Body of pancreas (tissue), 4 donors: Measurements from ENCODE around the gene CNTNAP2. TPM values are rescaled to one million over a fixed set of nuclear protein-coding genes. Genes with fewer than 3 reads are reported as not detected.

Experiments
- ATAC-seq: fragments of 150-250 bp; one replicate; pipeline ENCODE4 v1.9.1; 2016
- DNase-seq, 4 donors: peaks; one replicate each; pipeline ENCODE4 v3.0.0-alpha.2; 2019
- H3K27ac ChIP-seq, 4 donors: fragments of 200-600 bp; sonication (generic); 1 replicate in 3 of 4; 2 replicates in 1 of 4; pipeline versions ENCODE4 v1.5.1 to v1.6.1; 2016 to 2019; ENCODE audit warnings: mild to moderate bottlenecking in 1 of 4, mixed read lengths in 1 of 4, moderate library complexity in 1 of 4
- H3K27me3 ChIP-seq, 2 donors: fragments of 200-600 bp; sonication (generic); one replicate each; pipeline ENCODE4 v1.6.0; 2016; ENCODE audit warnings: mild to moderate bottlenecking in 1 of 2
- H3K36me3 ChIP-seq, 2 donors: fragments of 200-600 bp; sonication (generic); replicated peaks in 1 of 2; 2 replicates each; pipeline ENCODE4 v1.5.1; 2016; ENCODE audit warnings: low read depth in 2 of 2; ENCODE audit not compliant: insufficient read depth in 1 of 2
- H3K4me1 ChIP-seq: fragments of 200-600 bp; sonication (generic); one replicate; pipeline ENCODE4 v1.6.0; 2016
- H3K4me3 ChIP-seq, 2 donors: fragments of 200-600 bp; sonication (generic); 1 replicate in 1 of 2; 2 replicates in 1 of 2; pipeline ENCODE4 v1.5.1; 2016 to 2019
- H3K9me3 ChIP-seq, 3 donors: fragments of 200-600 bp; sonication (generic); 1 replicate in 2 of 3; 2 replicates in 1 of 3; pipeline ENCODE4 v1.5.1; 2016
- POLR2A ChIP-seq, 3 donors: fragments of 450-650 bp; IDR thresholded peaks; one replicate each; pipeline ENCODE4 v1.6.1; 2016; ENCODE audit warnings: antibody characterized with exemption in 3 of 3, mild to moderate bottlenecking in 2 of 3
- WGBS, 2 donors: methylation state at CpG; one replicate each; pipeline ENCODE4 v1.1.5; 2017; 5-methylcytosine and 5-hydroxymethylcytosine counted together
- intact Hi-C: fragments of 100-400 bp; cut with DNase I; formaldehyde crosslinking; loops from one replicate; pipeline ENCODE4 v1.15.1; 2023
- total RNA-seq, 2 donors: library from RNA; depleted of rRNA; stranded (reverse); fragments of >200 nt; gene quantifications; one replicate each; pipeline ENCODE4 v1.1.0, GENCODE V29; 2016
- TF ChIP-seq, protein P1 (sequence below), 7 experiments: fragments of 450-650 bp in 4 of 7; fragments of 200-600 bp in 3 of 7; sonication (generic) in 3 of 7; IDR thresholded peaks; one replicate each; pipeline ENCODE4 v1.5.1; 2016 to 2019; ENCODE audit warnings: antibody characterized with exemption in 7 of 7

CNTNAP2 gene
- total RNA-seq, 2 donors from 2014 or later, result 1.0 TPM; not detected in 1

DNA sequence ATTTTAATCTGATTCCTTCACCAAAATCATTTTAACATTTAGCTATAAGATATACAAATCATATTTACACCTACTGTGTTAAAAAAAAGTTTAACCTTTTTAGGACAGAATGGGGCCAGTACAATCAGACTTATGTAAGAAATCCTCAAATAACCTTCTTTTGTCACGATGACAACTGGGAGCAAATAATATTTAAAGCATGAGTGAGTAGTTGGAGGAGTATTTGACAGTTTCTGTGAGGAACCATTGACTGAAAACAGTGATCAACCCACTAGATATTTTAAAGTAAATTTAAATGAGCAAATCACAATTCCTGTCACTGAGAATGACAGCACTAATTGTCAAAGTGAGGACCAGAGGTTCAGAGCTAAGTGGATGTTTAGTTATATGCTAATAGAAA lies 289.1 kb downstream of the CNTNAP2 start:
- intact Hi-C loops, result no loop called here
- DNase-seq (no peak), ATAC-seq (no peak)
- H3K9me3 ChIP-seq, result no peaks in the 10 kb centered on the region
- H3K4me1 ChIP-seq, result no peaks in the 10 kb centered on the region
- TF ChIP-seq, protein P1, sequence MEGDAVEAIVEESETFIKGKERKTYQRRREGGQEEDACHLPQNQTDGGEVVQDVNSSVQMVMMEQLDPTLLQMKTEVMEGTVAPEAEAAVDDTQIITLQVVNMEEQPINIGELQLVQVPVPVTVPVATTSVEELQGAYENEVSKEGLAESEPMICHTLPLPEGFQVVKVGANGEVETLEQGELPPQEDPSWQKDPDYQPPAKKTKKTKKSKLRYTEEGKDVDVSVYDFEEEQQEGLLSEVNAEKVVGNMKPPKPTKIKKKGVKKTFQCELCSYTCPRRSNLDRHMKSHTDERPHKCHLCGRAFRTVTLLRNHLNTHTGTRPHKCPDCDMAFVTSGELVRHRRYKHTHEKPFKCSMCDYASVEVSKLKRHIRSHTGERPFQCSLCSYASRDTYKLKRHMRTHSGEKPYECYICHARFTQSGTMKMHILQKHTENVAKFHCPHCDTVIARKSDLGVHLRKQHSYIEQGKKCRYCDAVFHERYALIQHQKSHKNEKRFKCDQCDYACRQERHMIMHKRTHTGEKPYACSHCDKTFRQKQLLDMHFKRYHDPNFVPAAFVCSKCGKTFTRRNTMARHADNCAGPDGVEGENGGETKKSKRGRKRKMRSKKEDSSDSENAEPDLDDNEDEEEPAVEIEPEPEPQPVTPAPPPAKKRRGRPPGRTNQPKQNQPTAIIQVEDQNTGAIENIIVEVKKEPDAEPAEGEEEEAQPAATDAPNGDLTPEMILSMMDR (IDR thresholded peaks at IDR 0.05), result no peak
- no peak for TF ChIP-seq POLR2A (IDR thresholded peaks at IDR 0.05)
- H3K4me3 ChIP-seq, result no peak overlapping the region
- H3K36me3 ChIP-seq, result no peaks in the 10 kb centered on the region
- WGBS, 2 donors, result 31 to 42% methylated on average over 1 of the region's 1 CpG
- no peak overlapping the region for H3K27ac ChIP-seq
- H3K27me3 ChIP-seq, result no peaks in the 10 kb centered on the region

DNA sequence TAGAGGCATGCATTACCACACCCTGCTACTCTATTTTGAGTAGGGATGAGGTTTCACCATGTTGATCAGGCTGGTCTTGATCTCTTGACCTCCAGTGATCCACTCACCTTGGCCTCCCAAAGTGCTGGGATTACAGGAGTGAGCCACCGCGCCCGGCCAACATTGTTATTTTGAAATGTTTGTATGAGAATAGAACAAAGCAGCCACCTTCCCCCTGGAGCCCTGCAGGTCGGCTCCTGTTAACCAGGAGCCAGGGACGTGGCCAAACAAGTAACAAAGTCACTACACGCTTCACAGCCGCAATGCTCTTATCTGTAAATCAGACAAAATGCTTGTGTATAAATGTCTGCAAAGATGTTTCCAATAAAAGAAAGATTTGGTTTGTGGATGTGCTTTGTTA lies 295.4 kb downstream of the CNTNAP2 start:
- DNase-seq, result no peak
- H3K27me3 ChIP-seq, result no peaks in the 10 kb centered on the region

DNA sequence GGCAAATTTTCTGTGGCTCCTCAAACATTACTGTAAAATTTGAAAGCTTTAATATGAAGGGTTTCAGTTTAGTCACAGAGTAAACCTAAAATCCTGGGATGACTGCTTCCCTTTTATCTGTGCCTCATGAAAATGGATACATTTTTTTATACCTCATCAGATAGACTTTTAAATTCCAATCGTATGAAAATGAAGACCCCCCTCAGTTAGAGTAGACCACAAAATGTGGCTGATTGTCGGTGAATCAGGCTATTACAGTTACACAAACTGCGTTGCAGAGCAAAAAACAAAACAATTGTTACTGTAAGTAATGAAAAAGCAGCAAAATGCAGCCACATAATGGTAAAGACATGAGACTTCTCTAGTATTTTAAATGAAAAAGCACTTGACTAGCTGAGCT lies 296.2 kb downstream of the CNTNAP2 start:
- Histone ChIP-seq H3K36me3 (no peaks in the 10 kb centered on the region), H3K27ac (no peak overlapping the region), H3K9me3 (no peaks in the 10 kb centered on the region), H3K27me3 (no peaks in the 10 kb centered on the region), H3K4me3 (no peak overlapping the region), H3K4me1 (no peaks in the 10 kb centered on the region)
- DNase-seq, result no peak
- intact Hi-C loops, result no loop called here
- 70 to 72% methylated on average over 3 of the region's 3 CpGs for WGBS, 2 donors
- ATAC-seq, result no peak
- TF ChIP-seq, protein P1 (IDR thresholded peaks at IDR 0.05), result no peak
- no peak for TF ChIP-seq POLR2A (IDR thresholded peaks at IDR 0.05)

More for the DNA sequence above, 295.4 kb downstream of the CNTNAP2 start:
- no peak for ATAC-seq
- Histone ChIP-seq H3K4me3 (no peak overlapping the region), H3K4me1 (no peaks in the 10 kb centered on the region), H3K9me3 (no peaks in the 10 kb centered on the region), H3K36me3 (no peaks in the 10 kb centered on the region), H3K27ac (no peak overlapping the region)
- intact Hi-C loops, result no loop called here
- no peak for TF ChIP-seq POLR2A (IDR thresholded peaks at IDR 0.05)
- TF ChIP-seq, protein P1 (IDR thresholded peaks at IDR 0.05), result no peak
- WGBS, 2 donors, result 68 to 73% methylated on average over 7 of the region's 7 CpGs

DNA sequence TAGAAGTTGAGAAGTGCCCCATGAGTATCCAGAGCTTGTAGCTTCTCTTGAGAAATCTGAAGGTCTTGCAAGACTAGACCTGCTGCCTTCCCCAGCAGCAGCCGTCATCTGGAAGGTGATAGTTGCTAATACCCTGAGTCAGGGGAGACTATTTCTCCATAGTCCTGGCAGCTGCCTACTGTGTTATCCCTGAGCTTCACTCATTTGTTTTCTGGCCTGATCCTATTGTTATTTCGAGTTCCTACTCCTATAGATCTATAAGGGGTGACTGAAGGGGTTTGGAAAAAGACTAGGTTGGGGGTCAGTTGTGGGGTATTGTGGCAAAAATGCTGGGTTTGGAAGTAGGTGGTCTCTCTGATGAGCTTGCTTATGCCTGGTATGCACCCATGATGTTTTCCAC lies 297.8 kb downstream of the CNTNAP2 start:
- intact Hi-C loops, result no loop called here
- whole genome bisulfite sequencing, 2 donors, result 49 to 79% methylated on average over 2 of the region's 2 CpGs

DNA sequence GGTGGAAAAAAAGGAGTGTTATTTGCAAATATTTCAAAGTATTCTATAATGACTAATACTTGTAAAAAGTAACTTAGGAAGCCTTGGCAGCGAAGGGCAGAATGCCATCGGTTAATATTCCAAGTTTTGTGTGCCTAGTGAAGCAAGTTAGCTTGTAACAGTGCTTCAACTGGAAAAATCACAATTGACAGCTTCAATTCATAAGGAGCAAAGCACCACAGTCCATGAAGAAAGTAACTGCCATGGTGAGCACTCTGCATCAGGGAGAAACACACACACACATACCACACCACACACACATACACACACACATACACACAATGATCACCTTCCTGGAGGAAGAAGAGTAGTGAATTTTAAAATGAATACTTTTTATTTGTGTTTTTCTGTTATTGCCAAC lies 298.3 kb downstream of the CNTNAP2 start:
- H3K36me3 ChIP-seq, result no peaks in the 10 kb centered on the region
- no peaks in the 10 kb centered on the region for H3K27me3 ChIP-seq
- no peak for TF ChIP-seq POLR2A (IDR thresholded peaks at IDR 0.05)
- TF ChIP-seq, protein P1 (IDR thresholded peaks at IDR 0.05), result no peak
- ATAC-seq (no peak), DNase-seq (no peak)
- no peaks in the 10 kb centered on the region for H3K9me3 ChIP-seq
- no peak overlapping the region for H3K4me3 ChIP-seq
- 69 to 73% methylated on average over 2 of the region's 2 CpGs for WGBS, 2 donors
- no peak overlapping the region for H3K27ac ChIP-seq
- H3K4me1 ChIP-seq, result no peaks in the 10 kb centered on the region
- intact Hi-C loops, result no loop called here

More for the DNA sequence above, 297.8 kb downstream of the CNTNAP2 start:
- no peak for DNase-seq
- Histone ChIP-seq H3K27ac (no peak overlapping the region), H3K27me3 (no peaks in the 10 kb centered on the region), H3K36me3 (no peaks in the 10 kb centered on the region), H3K4me1 (no peaks in the 10 kb centered on the region), H3K9me3 (no peaks in the 10 kb centered on the region), H3K4me3 (no peak overlapping the region)
- no peak for ATAC-seq
- TF ChIP-seq, protein P1 (IDR thresholded peaks at IDR 0.05), result no peak
- TF ChIP-seq POLR2A (IDR thresholded peaks at IDR 0.05), result no peak
